ENCODE data around the gene KRT8. TPM values are rescaled to one million over a fixed set of nuclear protein-coding genes. Genes with fewer than 3 reads are reported as not detected.
"Not testable (repeated sequence)": the region's sequence is repeated elsewhere in the genome, so short reads cannot be mapped to it uniquely, and the experiment has no call there.

Gene KRT8
- 9.6 TPM for total RNA-seq

- intact Hi-C loops (cut with DNase I); ATAC-seq; DNase-seq (ENCODE audit: low spot score): not testable (repeated sequence)
Measured at GRCh38 chr12:52904509-52905300, at the start of gene KRT8. Gene KRT8 (minus strand): TSS chr12:52905076. CDS start chr12:52904981, 95 bp downstream.

GRCh38 chr12:52953181-52953841 lies 48.4 kb upstream of the KRT8 start:
- no peak for ATAC-seq
- DNase-seq (ENCODE audit: low spot score): no peak
- intact Hi-C loops (cut with DNase I): no loop called here

GRCh38 chr12:52952076-52952801 lies 47.4 kb upstream of the KRT8 start:
- ATAC-seq (no peak), DNase-seq (ENCODE audit: low spot score) (no peak)
- intact Hi-C loops (cut with DNase I): no loop called here

GRCh38 chr12:52951640-52952039 lies 46.8 kb upstream of the KRT8 start:
- DNase-seq (ENCODE audit: low spot score) (no peak), ATAC-seq (no peak)
- intact Hi-C loops (cut with DNase I): no loop called here

GRCh38 chr12:52951126-52951525 lies 46.2 kb upstream of the KRT8 start:
- no peak for ATAC-seq
- DNase-seq (ENCODE audit: low spot score): no peak
- intact Hi-C loops (cut with DNase I): no loop called here

GRCh38 chr12:52950553-52950952 lies 45.7 kb upstream of the KRT8 start:
- ATAC-seq: no peak
- no peak for DNase-seq (ENCODE audit: low spot score)
- intact Hi-C loops (cut with DNase I): no loop called here

GRCh38 chr12:52949413-52950331 lies 44.8 kb upstream of the KRT8 start:
- intact Hi-C loops (cut with DNase I): no loop called here
- DNase-seq (ENCODE audit: low spot score): no peak
- no peak for ATAC-seq

- DNase-seq (ENCODE audit: low spot score) (no peak), ATAC-seq (no peak)
- intact Hi-C loops (cut with DNase I): no loop called here
Measured at GRCh38 chr12:52947738-52948423, 43.0 kb upstream of the KRT8 start.

GRCh38 chr12:52946797-52947547 lies 42.1 kb upstream of the KRT8 start:
- intact Hi-C loops (cut with DNase I): no loop called here
- ATAC-seq (no peak), DNase-seq (ENCODE audit: low spot score) (no peak)

- ATAC-seq (no peak), DNase-seq (ENCODE audit: low spot score) (no peak)
- intact Hi-C loops (cut with DNase I): no loop called here
Measured at GRCh38 chr12:52946334-52946733, 41.5 kb upstream of the KRT8 start.

- intact Hi-C loops (cut with DNase I): no loop called here
- no peak for ATAC-seq
- DNase-seq (ENCODE audit: low spot score): no peak
Measured at GRCh38 chr12:52945389-52946232, 40.7 kb upstream of the KRT8 start.

- DNase-seq (ENCODE audit: low spot score) (no peak), ATAC-seq (no peak)
- intact Hi-C loops (cut with DNase I): no loop called here
Measured at GRCh38 chr12:52944683-52945388, 40.0 kb upstream of the KRT8 start.

GRCh38 chr12:52942901-52943181 lies 38.0 kb upstream of the KRT8 start:
- ATAC-seq (no peak), DNase-seq (ENCODE audit: low spot score) (no peak)
- intact Hi-C loops (cut with DNase I): no loop called here

- DNase-seq (ENCODE audit: low spot score) (no peak), ATAC-seq (no peak)
- intact Hi-C loops (cut with DNase I): no loop called here
Measured at GRCh38 chr12:52942066-52942900, 37.4 kb upstream of the KRT8 start.

- ATAC-seq (no peak), DNase-seq (ENCODE audit: low spot score) (no peak)
- intact Hi-C loops (cut with DNase I): no loop called here
Measured at GRCh38 chr12:52929538-52929937, 24.7 kb upstream of the KRT8 start.

- DNase-seq (ENCODE audit: low spot score): no peak
- no peak for ATAC-seq
- intact Hi-C loops (cut with DNase I): no loop called here
Measured at GRCh38 chr12:52927964-52928363, 23.1 kb upstream of the KRT8 start.
